HG02610 (cell line): ENCODE measurements around the gene GSK3B.
A peak's percentile ranks its signal among the peaks of the same experiment; 100 is the strongest.

ENCODE experiments used
- ATAC-seq: cut with Tn5 transposase; IDR thresholded peaks from one replicate; pipeline ENCODE4 v1.9.1; 2021; ENCODE audit warnings: mild to moderate bottlenecking, moderate library complexity; ENCODE audit not compliant: unreplicated experiment

Gene GSK3B

GRCh38 chr3:120093911-120094775, at the start of gene GSK3B:
Gene GSK3B (minus strand): TSS chr3:120094447. CDS start chr3:120093434, 1,013 bp downstream.
- peak; percentile 34 for ATAC-seq

- no peak for ATAC-seq
These were observed 49.4 kb upstream of the GSK3B start for GRCh38 chr3:120143676-120144075.

GRCh38 chr3:120142236-120142635, 48.0 kb upstream of the GSK3B start:
- no peak for ATAC-seq

- no peak for ATAC-seq
These were observed 46.0 kb upstream of the GSK3B start for GRCh38 chr3:120140098-120140742.

GRCh38 chr3:120139140-120139539, 44.9 kb upstream of the GSK3B start:
- no peak for ATAC-seq

- no peak for ATAC-seq
These were observed 43.3 kb upstream of the GSK3B start for GRCh38 chr3:120137548-120137947.

GRCh38 chr3:120130656-120131055, 36.4 kb upstream of the GSK3B start:
- ATAC-seq = no peak

GRCh38 chr3:120129718-120130513, 35.7 kb upstream of the GSK3B start:
- no peak for ATAC-seq

GRCh38 chr3:120129051-120129450, 34.8 kb upstream of the GSK3B start:
- no peak for ATAC-seq

- ATAC-seq = no peak
These were observed 31.7 kb upstream of the GSK3B start for GRCh38 chr3:120125992-120126391.

GRCh38 chr3:120119846-120120510, 25.7 kb upstream of the GSK3B start:
- ATAC-seq = no peak

GRCh38 chr3:120114981-120115380, 20.7 kb upstream of the GSK3B start:
- ATAC-seq = no peak

GRCh38 chr3:120114376-120114775, 20.1 kb upstream of the GSK3B start:
- ATAC-seq = no peak

- no peak for ATAC-seq
These were observed 19.2 kb upstream of the GSK3B start for GRCh38 chr3:120113128-120114116.

- no peak for ATAC-seq
These were observed 17.7 kb upstream of the GSK3B start for GRCh38 chr3:120111898-120112297.

GRCh38 chr3:120103276-120103675, 9.0 kb upstream of the GSK3B start:
- ATAC-seq = no peak

GRCh38 chr3:120102674-120103073, 8.4 kb upstream of the GSK3B start:
- no peak for ATAC-seq

- no peak for ATAC-seq
These were observed 8.0 kb upstream of the GSK3B start for GRCh38 chr3:120102232-120102631.

- ATAC-seq = no peak
These were observed 7.4 kb upstream of the GSK3B start for GRCh38 chr3:120101624-120102023.

- no peak for ATAC-seq
These were observed 6.5 kb upstream of the GSK3B start for GRCh38 chr3:120100711-120101110.
